CD14-positive monocyte (primary cell): ENCODE measurements around the gene CCR7. TPM values are rescaled to one million over a fixed set of nuclear protein-coding genes. Genes with fewer than 3 reads are reported as not detected.

Experiments used
- DNase-seq, 3 donors: peaks; one replicate each; pipeline ENCODE4 v3.0.0-alpha.2; 2011 to 2022
- H2AFZ ChIP-seq: 2 replicates; pipeline ENCODE4 v1.6.0; 2012; ENCODE audit warnings: mild to moderate bottlenecking, low read depth, low read length, inconsistent platforms; ENCODE audit not compliant: insufficient read depth, poor library complexity, severe bottlenecking
- H3K27ac ChIP-seq, 2 donors: 1 replicate in 1 of 2; 2 replicates in 1 of 2; pipeline ENCODE4 v1.5.1; 2012 to 2013; ENCODE audit warnings: low read length in 2 of 2, control low read depth in 1 of 2, inconsistent platforms in 1 of 2, low read depth in 1 of 2, mild to moderate bottlenecking in 1 of 2
- H3K27me3 ChIP-seq, 2 donors: one replicate each; pipeline versions ENCODE4 v1.6.0 to v1.6.1; 2011 to 2013; ENCODE audit warnings: low read length in 2 of 2; ENCODE audit not compliant: control insufficient read depth in 2 of 2, insufficient read depth in 2 of 2
- H3K36me3 ChIP-seq, 2 donors: replicated peaks in 1 of 2; 1 replicate in 1 of 2; 2 replicates in 1 of 2; pipeline versions ENCODE4 v1.5.1 to v1.6.1; 2012 to 2013; ENCODE audit warnings: low read length in 2 of 2, control low read depth in 1 of 2, inconsistent platforms in 1 of 2, mild to moderate bottlenecking in 1 of 2; ENCODE audit not compliant: insufficient read depth in 2 of 2, control insufficient read depth in 1 of 2
- H3K4me1 ChIP-seq, 2 donors: 1 replicate in 1 of 2; 2 replicates in 1 of 2; pipeline versions ENCODE4 v1.5.1 to v1.6.1; 2012 to 2013; ENCODE audit warnings: low read length in 2 of 2, control low read depth in 1 of 2, inconsistent platforms in 1 of 2, mild to moderate bottlenecking in 1 of 2, moderate library complexity in 1 of 2; ENCODE audit not compliant: insufficient read depth in 2 of 2, control insufficient read depth in 1 of 2
- H3K4me2 ChIP-seq: replicated peaks from 2 replicates; pipeline ENCODE3; 2012; ENCODE audit warnings: low read length, moderate library complexity, mild to moderate bottlenecking; ENCODE audit not compliant: poor library complexity, severe bottlenecking; ENCODE audit errors: extremely low read depth
- H3K4me3 ChIP-seq, 3 experiments: fragments of 200-600 bp in 1 of 3; sonication (generic) in 1 of 3; replicated peaks in 1 of 3; 1 replicate in 2 of 3; 2 replicates in 1 of 3; pipeline ENCODE4 v1.5.1; 2011 to 2013; ENCODE audit warnings: low read length in 3 of 3, mild to moderate bottlenecking in 3 of 3, control low read depth in 2 of 3, low read depth in 2 of 3, inconsistent platforms in 1 of 3, moderate library complexity in 1 of 3
- H3K79me2 ChIP-seq: 2 replicates; pipeline ENCODE4 v1.6.0; 2012; ENCODE audit warnings: mild to moderate bottlenecking, control low read depth, inconsistent platforms, low read length, moderate library complexity; ENCODE audit not compliant: insufficient read depth
- H3K9ac ChIP-seq: 2 replicates; pipeline ENCODE4 v1.6.0; 2017; ENCODE audit warnings: low read length, mild to moderate bottlenecking; ENCODE audit not compliant: insufficient read depth, poor library complexity, severe bottlenecking
- H3K9me3 ChIP-seq, 2 donors: replicated peaks in 1 of 2; 1 replicate in 1 of 2; 2 replicates in 1 of 2; pipeline versions ENCODE4 v1.5.1 to v1.6.1; 2012 to 2013; ENCODE audit warnings: low read length in 2 of 2, control low read depth in 1 of 2; ENCODE audit not compliant: control insufficient read depth in 1 of 2, insufficient read depth in 1 of 2
- H4K20me1 ChIP-seq: 2 replicates; pipeline ENCODE4 v1.6.0; 2012; ENCODE audit warnings: mild to moderate bottlenecking, low read length, control low read depth, moderate library complexity; ENCODE audit not compliant: insufficient read depth
- H3K27ac Mint-ChIP-seq, 7 donors: one replicate each; pipeline ENCODE4 v1.8.0; 2020; ENCODE audit warnings: mild to moderate bottlenecking in 7 of 7, mixed read lengths in 7 of 7, moderate library complexity in 6 of 7, inconsistent platforms in 2 of 7
- H3K27me3 Mint-ChIP-seq, 3 donors: one replicate each; pipeline ENCODE4 v1.8.0; 2021 to 2022; ENCODE audit warnings: low read depth in 3 of 3, mild to moderate bottlenecking in 3 of 3, mixed read lengths in 3 of 3, moderate library complexity in 3 of 3, inconsistent platforms in 1 of 3
- H3K36me3 Mint-ChIP-seq, 2 donors: one replicate each; pipeline ENCODE4 v1.8.0; 2020; ENCODE audit warnings: mixed read lengths in 2 of 2, inconsistent platforms in 1 of 2, mild to moderate bottlenecking in 1 of 2
- H3K4me1 Mint-ChIP-seq: one replicate; pipeline ENCODE4 v1.8.0; 2020; ENCODE audit warnings: mild to moderate bottlenecking, mixed read lengths
- H3K4me3 Mint-ChIP-seq, 2 donors: one replicate each; pipeline ENCODE4 v1.8.0; 2020; ENCODE audit warnings: mild to moderate bottlenecking in 2 of 2, mixed read lengths in 2 of 2, moderate library complexity in 1 of 2
- H3K9me3 Mint-ChIP-seq, 7 donors: one replicate each; pipeline ENCODE4 v1.8.0; 2020 to 2022; ENCODE audit warnings: mixed read lengths in 7 of 7, mild to moderate bottlenecking in 6 of 7, moderate library complexity in 6 of 7, inconsistent platforms in 2 of 7
- WGBS: methylation state at CpG from one replicate; pipeline ENCODE4 v1.1.5; 2013; ENCODE audit warnings: missing lambda C conversion rate; ENCODE audit not compliant: insufficient coverage; 5-methylcytosine and 5-hydroxymethylcytosine counted together
- intact Hi-C, 2 donors: fragments of 100-400 bp; cut with micrococcal nuclease; formaldehyde crosslinking; loops; one replicate each; pipeline versions ENCODE4 v1.15.0 to v1.15.1; 2023
- polyA plus RNA-seq, 3 donors: library from polyadenylated mRNA; depleted of rRNA in 1 of 3; unstranded in 2 of 3; stranded (reverse) in 1 of 3; fragments of 300-500 nt in 2 of 3; fragments of >200 nt in 1 of 3; fragmentation: Illumina TruSeq in 2 of 3; gene quantifications; 1 replicate in 2 of 3; 2 replicates in 1 of 3; pipeline ENCODE4 v1.2.3, GENCODE V29; 2012 to 2021
- TF ChIP-seq, protein P1 (sequence below): fragments of 200-600 bp; IDR thresholded peaks from one replicate; pipeline ENCODE4 v1.8.0; 2022; ENCODE audit warnings: antibody characterized with exemption, mild to moderate bottlenecking

The CCR7 gene
- polyA plus RNA-seq, 3 donors, result 0.15 to 2.1 (median 1.2) TPM

DNA sequence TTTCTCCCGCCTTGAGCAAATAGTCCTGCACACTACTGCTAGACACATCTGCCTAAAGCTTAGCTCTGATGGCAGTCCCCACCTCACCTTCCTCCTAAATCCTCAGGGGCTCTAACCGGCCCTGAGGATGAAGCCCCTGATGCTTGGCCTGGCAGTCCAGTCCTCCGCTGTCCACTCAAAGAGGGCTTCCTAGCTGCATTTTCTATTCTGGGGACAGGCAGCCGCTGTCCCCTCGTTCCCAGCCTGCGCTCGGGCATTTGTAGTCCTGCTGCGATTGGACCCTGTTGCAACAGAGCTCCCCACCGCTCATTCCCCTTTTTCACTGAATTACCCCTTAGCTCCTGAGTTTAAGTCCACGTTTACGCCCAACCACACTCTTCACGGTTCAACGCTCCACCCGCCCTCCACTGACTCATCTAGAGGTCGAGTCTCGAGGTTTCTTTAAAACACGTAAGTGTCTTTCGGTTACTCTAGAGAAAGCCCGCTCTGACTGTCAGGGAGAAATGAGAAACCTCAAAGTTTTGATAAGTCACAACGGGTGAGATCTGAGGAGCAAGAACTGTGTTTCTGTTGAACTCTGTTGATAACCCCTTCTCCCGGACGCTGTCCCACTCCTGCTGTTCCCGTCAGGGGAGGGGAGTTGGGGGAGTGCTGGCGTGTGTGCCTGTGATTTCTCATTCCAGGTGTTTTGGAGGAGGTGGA lies 4.5 kb downstream of the CCR7 start:
- TF ChIP-seq, protein P1, sequence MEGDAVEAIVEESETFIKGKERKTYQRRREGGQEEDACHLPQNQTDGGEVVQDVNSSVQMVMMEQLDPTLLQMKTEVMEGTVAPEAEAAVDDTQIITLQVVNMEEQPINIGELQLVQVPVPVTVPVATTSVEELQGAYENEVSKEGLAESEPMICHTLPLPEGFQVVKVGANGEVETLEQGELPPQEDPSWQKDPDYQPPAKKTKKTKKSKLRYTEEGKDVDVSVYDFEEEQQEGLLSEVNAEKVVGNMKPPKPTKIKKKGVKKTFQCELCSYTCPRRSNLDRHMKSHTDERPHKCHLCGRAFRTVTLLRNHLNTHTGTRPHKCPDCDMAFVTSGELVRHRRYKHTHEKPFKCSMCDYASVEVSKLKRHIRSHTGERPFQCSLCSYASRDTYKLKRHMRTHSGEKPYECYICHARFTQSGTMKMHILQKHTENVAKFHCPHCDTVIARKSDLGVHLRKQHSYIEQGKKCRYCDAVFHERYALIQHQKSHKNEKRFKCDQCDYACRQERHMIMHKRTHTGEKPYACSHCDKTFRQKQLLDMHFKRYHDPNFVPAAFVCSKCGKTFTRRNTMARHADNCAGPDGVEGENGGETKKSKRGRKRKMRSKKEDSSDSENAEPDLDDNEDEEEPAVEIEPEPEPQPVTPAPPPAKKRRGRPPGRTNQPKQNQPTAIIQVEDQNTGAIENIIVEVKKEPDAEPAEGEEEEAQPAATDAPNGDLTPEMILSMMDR, result peak; percentile 66
- DNase-seq, result peak; percentile 34 to 82 (median 46)
- Histone ChIP-seq H3K4me1 (peaks cover 10 to 11% of the 10 kb centered on the region in 2 donors), H2AFZ (peak overlapping the region; percentile 51), H3K4me3 (peak overlapping the region in 1 of 3 experiments; percentile 43), H3K36me3 (no peaks in the 10 kb centered on the region), H3K79me2 (no peaks in the 10 kb centered on the region), H3K27ac (no peak overlapping the region), H3K4me2 (peak overlapping the region; percentile 43), H3K27me3 (peaks cover 2 to 32% of the 10 kb centered on the region in 2 donors), H3K9me3 (no peaks in the 10 kb centered on the region), H4K20me1 (no peaks in the 10 kb centered on the region), H3K9ac (no peak overlapping the region)
- Mint-ChIP-seq H3K27ac (peak overlapping the region; percentile 23 to 91 (median 73)), H3K36me3 (no peaks in the 10 kb centered on the region), H3K27me3 (peaks cover 37 to 76% (median 40%) of the 10 kb centered on the region in 3 donors), H3K4me3 (peak overlapping the region; percentile 62 to 76), H3K9me3 (peaks cover 0 to 3% (median 0%) of the 10 kb centered on the region in 7 donors), H3K4me1 (peaks cover 33% of the 10 kb centered on the region)
- intact Hi-C loops, result no loop called here
- 45% methylated on average over 21 of the region's 24 CpGs for WGBS

DNA sequence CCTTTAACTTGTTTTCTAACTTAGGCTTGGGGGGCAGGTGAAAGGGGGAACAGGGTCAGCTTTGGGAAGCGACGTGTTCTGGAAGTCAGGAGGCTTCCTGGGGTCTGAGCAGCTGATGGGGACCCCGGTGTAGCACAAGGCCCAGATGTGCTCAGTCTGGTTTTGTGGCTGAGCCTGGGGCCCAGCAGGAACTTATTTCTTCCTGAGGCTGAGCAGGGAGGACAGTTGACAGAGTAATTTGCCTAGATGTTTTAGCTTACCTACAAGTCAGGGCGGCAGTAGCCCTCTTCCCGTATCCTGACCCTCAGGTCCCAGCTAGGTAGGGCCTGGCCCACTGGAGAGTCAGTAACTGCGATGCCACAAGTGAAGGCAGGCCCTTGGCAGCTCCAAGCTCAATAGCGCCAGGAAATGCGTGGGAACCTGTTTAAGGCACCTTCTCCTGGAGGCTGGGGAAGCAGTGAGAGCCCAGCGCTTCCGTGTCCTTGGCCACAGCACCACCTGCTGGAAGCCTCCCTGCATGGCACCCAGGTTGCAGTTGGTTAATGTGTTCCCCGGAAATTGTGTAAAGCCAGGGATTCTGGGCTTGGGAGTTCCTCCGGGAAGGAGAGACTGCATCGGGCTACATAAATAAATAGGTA lies 5.2 kb downstream of the CCR7 start:
- peak overlapping the region; percentile 43 for H3K4me2 ChIP-seq
- H3K4me1 Mint-ChIP-seq, result peaks cover 29% of the 10 kb centered on the region
- no peaks in the 10 kb centered on the region for H3K36me3 Mint-ChIP-seq
- peak overlapping the region in 3 of 7 donors; percentile 31 to 51 (median 42) for H3K27ac Mint-ChIP-seq
- no peaks in the 10 kb centered on the region for H3K36me3 ChIP-seq
- peak overlapping the region; percentile 47 to 62 for H3K4me3 Mint-ChIP-seq
- H3K27me3 Mint-ChIP-seq, result peaks cover 32 to 71% (median 38%) of the 10 kb centered on the region in 3 donors
- no peak overlapping the region for H3K27ac ChIP-seq
- H3K9me3 Mint-ChIP-seq, result peaks cover 0 to 3% (median 0%) of the 10 kb centered on the region in 7 donors
- DNase-seq, result peak; percentile 58 to 73 (median 66)
- H3K79me2 ChIP-seq, result no peaks in the 10 kb centered on the region
- WGBS, result 8% methylated on average over 10 of the region's 13 CpGs
- H3K27me3 ChIP-seq, result peaks cover 0 to 32% of the 10 kb centered on the region in 2 donors
- intact Hi-C loops, result no loop called here
- H3K4me3 ChIP-seq, result peak overlapping the region in 1 of 3 experiments; percentile 43
- H4K20me1 ChIP-seq, result no peaks in the 10 kb centered on the region
- no peak overlapping the region for H3K9ac ChIP-seq
- peak overlapping the region; percentile 51 for H2AFZ ChIP-seq
- no peaks in the 10 kb centered on the region for H3K9me3 ChIP-seq
- TF ChIP-seq, protein P1, result peak; percentile 97
- H3K4me1 ChIP-seq, result peaks cover 10 to 11% of the 10 kb centered on the region in 2 donors
